HepG2 (cell line): ENCODE data around the gene LINGO3. TPM values are rescaled to one million over a fixed set of nuclear protein-coding genes. Genes with fewer than 3 reads are reported as not detected.

Experiments
- ASH2L ChIP-seq: fragments of 300-600, 200-600 bp; sonication (generic); IDR thresholded peaks from 2 replicates; pipeline ENCODE4 v1.7.0; 2017; ENCODE audit warnings: low read depth, mild to moderate bottlenecking, moderate library complexity, mixed read lengths, low read length; ENCODE audit not compliant: insufficient read length
- HNF4A ChIP-seq: sonication (generic); formaldehyde crosslinking; IDR thresholded peaks from 2 replicates; pipeline ENCODE4 v1.4.0; 2020; ENCODE audit warnings: missing genetic modification reagents
- ISL2 ChIP-seq: sonication (generic); formaldehyde crosslinking; IDR thresholded peaks from 2 replicates; pipeline ENCODE4 v1.5.0; 2020; ENCODE audit warnings: missing genetic modification reagents
- MBD4 ChIP-seq: IDR thresholded peaks from 2 replicates; pipeline ENCODE4 v1.6.1; 2012; ENCODE audit warnings: low read length, inconsistent platforms, borderline replicate concordance
- MTF1 ChIP-seq: sonication (generic); formaldehyde crosslinking; IDR thresholded peaks from 2 replicates; pipeline ENCODE4 v1.5.0; 2020; ENCODE audit warnings: missing genetic modification reagents
- MXD3 ChIP-seq: IDR thresholded peaks from 2 replicates; pipeline ENCODE4 v1.6.1; 2016; ENCODE audit warnings: mild to moderate bottlenecking, missing biosample characterization, missing genetic modification reagents
- NFE2L1 ChIP-seq: sonication (generic); formaldehyde crosslinking; IDR thresholded peaks from 2 replicates; pipeline ENCODE4 v1.4.0; 2020; ENCODE audit warnings: missing genetic modification reagents, mild to moderate bottlenecking, borderline replicate concordance
- NRL ChIP-seq: sonication (generic); formaldehyde crosslinking; IDR thresholded peaks from 2 replicates; pipeline ENCODE4 v1.5.0; 2020; ENCODE audit warnings: missing genetic modification reagents, mild to moderate bottlenecking, moderate library complexity, borderline replicate concordance
- SIX4 ChIP-seq: sonication (generic); formaldehyde crosslinking; IDR thresholded peaks from 2 replicates; pipeline ENCODE4 v1.4.0; 2020; ENCODE audit warnings: missing genetic modification reagents
- SSRP1 ChIP-seq: IDR thresholded peaks from 2 replicates; pipeline ENCODE4 v1.6.1; 2016; ENCODE audit warnings: control low read depth
- XBP1 ChIP-seq: sonication (generic); formaldehyde crosslinking; IDR thresholded peaks from 2 replicates; pipeline ENCODE4 v1.5.0; 2020; ENCODE audit warnings: missing genetic modification reagents
- XRCC5 ChIP-seq: fragments of 200-400 bp; formaldehyde crosslinking; optimal IDR thresholded peaks from 2 replicates; pipeline ENCODE3; 2017; ENCODE audit warnings: mild to moderate bottlenecking, low read length
- ZBTB10 ChIP-seq: sonication (generic); formaldehyde crosslinking; IDR thresholded peaks from 2 replicates; pipeline ENCODE4 v1.4.0; 2020; ENCODE audit warnings: missing genetic modification reagents, borderline replicate concordance
- ZNF136 ChIP-seq: sonication (generic); formaldehyde crosslinking; IDR thresholded peaks from 2 replicates; pipeline ENCODE4 v1.8.1; 2022; ENCODE audit warnings: low read depth, mild to moderate bottlenecking, moderate library complexity, missing genetic modification reagents
- ZNF619 ChIP-seq: sonication (generic); formaldehyde crosslinking; IDR thresholded peaks from 2 replicates; pipeline ENCODE4 v1.4.0; 2020; ENCODE audit warnings: mild to moderate bottlenecking, missing genetic modification reagents
- polyA plus RNA-seq, 8 experiments: library from polyadenylated mRNA; depleted of rRNA in 3 of 8; stranded (reverse) in 7 of 8; unstranded in 1 of 8; fragments of >200 nt; fragmentation: Illumina TruSeq in 4 of 8; extraction: Trizol in 4 of 8; gene quantifications; 2 replicates each; pipeline versions ENCODE4 v1.2.1 to v1.2.3, GENCODE V29; 2011 to 2016; ENCODE audit warnings: low read depth in 4 of 8, missing spikeins in 1 of 8, mixed read lengths in 1 of 8; ENCODE audit not compliant: insufficient read depth in 1 of 8
- total RNA-seq, 5 experiments: library from RNA; depleted of rRNA; stranded (reverse); fragments of >200 nt; fragmentation: Illumina TruSeq; extraction: Trizol; gene quantifications; 2 replicates each; pipeline ENCODE4 v1.2.3, GENCODE V29; 2016; ENCODE audit warnings: low read depth in 1 of 5
- TF ChIP-seq, protein P1 (sequence below): sonication (generic); formaldehyde crosslinking; IDR thresholded peaks from 2 replicates; pipeline ENCODE4 v1.5.1; 2020; ENCODE audit warnings: mild to moderate bottlenecking, missing genetic modification reagents, moderate library complexity
- TF ChIP-seq, protein P2 (sequence below): sonication (generic); formaldehyde crosslinking; IDR thresholded peaks from 2 replicates; pipeline ENCODE4 v1.5.1; 2020; ENCODE audit warnings: mild to moderate bottlenecking, missing genetic modification reagents, borderline replicate concordance
- TF ChIP-seq, protein P3 (sequence below): sonication (generic); formaldehyde crosslinking; IDR thresholded peaks from 2 replicates; pipeline ENCODE4 v1.4.0; 2020; ENCODE audit warnings: missing genetic modification reagents

The LINGO3 gene
- total and polyA plus RNA-seq, 2 of the 13 experiments (the other 11 are each of a cell fraction or from before 2014, with no cell fraction given), result not detected

GRCh38 chr19:2329149-2329478, 21.2 kb upstream of the LINGO3 start (continued):
- TF ChIP-seq, protein P1, sequence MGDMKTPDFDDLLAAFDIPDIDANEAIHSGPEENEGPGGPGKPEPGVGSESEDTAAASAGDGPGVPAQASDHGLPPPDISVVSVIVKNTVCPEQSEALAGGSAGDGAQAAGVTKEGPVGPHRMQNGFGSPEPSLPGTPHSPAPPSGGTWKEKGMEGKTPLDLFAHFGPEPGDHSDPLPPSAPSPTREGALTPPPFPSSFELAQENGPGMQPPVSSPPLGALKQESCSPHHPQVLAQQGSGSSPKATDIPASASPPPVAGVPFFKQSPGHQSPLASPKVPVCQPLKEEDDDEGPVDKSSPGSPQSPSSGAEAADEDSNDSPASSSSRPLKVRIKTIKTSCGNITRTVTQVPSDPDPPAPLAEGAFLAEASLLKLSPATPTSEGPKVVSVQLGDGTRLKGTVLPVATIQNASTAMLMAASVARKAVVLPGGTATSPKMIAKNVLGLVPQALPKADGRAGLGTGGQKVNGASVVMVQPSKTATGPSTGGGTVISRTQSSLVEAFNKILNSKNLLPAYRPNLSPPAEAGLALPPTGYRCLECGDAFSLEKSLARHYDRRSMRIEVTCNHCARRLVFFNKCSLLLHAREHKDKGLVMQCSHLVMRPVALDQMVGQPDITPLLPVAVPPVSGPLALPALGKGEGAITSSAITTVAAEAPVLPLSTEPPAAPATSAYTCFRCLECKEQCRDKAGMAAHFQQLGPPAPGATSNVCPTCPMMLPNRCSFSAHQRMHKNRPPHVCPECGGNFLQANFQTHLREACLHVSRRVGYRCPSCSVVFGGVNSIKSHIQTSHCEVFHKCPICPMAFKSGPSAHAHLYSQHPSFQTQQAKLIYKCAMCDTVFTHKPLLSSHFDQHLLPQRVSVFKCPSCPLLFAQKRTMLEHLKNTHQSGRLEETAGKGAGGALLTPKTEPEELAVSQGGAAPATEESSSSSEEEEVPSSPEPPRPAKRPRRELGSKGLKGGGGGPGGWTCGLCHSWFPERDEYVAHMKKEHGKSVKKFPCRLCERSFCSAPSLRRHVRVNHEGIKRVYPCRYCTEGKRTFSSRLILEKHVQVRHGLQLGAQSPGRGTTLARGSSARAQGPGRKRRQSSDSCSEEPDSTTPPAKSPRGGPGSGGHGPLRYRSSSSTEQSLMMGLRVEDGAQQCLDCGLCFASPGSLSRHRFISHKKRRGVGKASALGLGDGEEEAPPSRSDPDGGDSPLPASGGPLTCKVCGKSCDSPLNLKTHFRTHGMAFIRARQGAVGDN (CRISPR knock-in tag), result no peak
- TF ChIP-seq ASH2L (no peak), ZNF619 (CRISPR knock-in tag) (no peak), XBP1 (CRISPR knock-in tag) (no peak), MXD3 (CRISPR knock-in tag) (no peak), ZNF136 (CRISPR knock-in tag) (no peak), NFE2L1 (CRISPR knock-in tag) (no peak), MTF1 (CRISPR knock-in tag) (no peak), ISL2 (CRISPR knock-in tag) (no peak), SIX4 (CRISPR knock-in tag) (no peak), HNF4A (CRISPR knock-in tag) (0 out of 2 replicates have a peak, but pooled peaks have one; percentile 7), ZBTB10 (0 out of 2 replicates have a peak, but pooled peaks have one; percentile 29), NRL (no peak), XRCC5 (no peak), MBD4 (no peak), SSRP1 (CRISPR knock-in tag) (no peak)
- TF ChIP-seq, protein P2, sequence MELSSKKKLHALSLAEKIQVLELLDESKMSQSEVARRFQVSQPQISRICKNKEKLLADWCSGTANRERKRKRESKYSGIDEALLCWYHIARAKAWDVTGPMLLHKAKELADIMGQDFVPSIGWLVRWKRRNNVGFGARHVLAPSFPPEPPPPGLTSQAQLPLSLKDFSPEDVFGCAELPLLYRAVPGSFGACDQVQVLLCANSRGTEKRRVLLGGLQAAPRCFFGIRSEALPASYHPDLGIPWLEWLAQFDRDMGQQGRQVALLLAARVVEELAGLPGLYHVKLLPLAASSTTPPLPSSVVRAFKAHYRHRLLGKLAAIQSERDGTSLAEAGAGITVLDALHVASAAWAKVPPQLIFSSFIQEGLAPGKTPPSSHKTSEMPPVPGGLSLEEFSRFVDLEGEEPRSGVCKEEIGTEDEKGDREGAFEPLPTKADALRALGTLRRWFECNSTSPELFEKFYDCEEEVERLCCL (CRISPR knock-in tag), result no peak
- TF ChIP-seq, protein P3, sequence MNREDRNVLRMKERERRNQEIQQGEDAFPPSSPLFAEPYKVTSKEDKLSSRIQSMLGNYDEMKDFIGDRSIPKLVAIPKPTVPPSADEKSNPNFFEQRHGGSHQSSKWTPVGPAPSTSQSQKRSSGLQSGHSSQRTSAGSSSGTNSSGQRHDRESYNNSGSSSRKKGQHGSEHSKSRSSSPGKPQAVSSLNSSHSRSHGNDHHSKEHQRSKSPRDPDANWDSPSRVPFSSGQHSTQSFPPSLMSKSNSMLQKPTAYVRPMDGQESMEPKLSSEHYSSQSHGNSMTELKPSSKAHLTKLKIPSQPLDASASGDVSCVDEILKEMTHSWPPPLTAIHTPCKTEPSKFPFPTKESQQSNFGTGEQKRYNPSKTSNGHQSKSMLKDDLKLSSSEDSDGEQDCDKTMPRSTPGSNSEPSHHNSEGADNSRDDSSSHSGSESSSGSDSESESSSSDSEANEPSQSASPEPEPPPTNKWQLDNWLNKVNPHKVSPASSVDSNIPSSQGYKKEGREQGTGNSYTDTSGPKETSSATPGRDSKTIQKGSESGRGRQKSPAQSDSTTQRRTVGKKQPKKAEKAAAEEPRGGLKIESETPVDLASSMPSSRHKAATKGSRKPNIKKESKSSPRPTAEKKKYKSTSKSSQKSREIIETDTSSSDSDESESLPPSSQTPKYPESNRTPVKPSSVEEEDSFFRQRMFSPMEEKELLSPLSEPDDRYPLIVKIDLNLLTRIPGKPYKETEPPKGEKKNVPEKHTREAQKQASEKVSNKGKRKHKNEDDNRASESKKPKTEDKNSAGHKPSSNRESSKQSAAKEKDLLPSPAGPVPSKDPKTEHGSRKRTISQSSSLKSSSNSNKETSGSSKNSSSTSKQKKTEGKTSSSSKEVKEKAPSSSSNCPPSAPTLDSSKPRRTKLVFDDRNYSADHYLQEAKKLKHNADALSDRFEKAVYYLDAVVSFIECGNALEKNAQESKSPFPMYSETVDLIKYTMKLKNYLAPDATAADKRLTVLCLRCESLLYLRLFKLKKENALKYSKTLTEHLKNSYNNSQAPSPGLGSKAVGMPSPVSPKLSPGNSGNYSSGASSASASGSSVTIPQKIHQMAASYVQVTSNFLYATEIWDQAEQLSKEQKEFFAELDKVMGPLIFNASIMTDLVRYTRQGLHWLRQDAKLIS (CRISPR knock-in tag), result no peak
